Measurements from ENCODE around the gene STRN3.

Gene STRN3

DNA sequence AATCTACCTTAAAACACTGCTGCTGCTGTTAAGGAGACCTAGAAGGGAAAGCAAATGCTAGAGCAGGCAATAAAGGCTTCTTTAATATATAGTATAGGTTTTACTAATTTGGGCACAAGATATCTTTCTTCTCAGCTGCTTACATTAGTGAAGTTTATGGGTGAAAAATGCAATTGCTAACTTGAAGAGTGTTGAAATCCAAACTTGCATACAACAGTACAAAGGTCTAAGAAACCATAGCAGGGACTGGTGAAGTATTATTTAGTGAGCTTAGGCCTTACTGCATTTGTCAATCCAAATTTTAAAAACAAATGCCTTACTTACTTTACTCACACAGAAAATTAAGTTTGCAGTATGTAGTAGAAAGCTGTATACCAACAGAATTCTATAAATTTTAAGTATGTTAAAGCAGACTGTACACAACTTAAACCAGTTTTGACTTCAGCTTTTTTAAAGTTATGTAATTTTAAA lies 2.1 kb downstream of the STRN3 start:
- Histone ChIP-seq H3K4me3 (ENCODE audit: low read depth, low read length) (peak overlapping the region; percentile 93), H3K36me3 (ENCODE audit: control insufficient read depth, insufficient read depth, low read length) (no peaks in the 10 kb centered on the region), H3K4me1 (no peaks in the 10 kb centered on the region), H3K9ac (no peak overlapping the region), H2AFZ (no peak overlapping the region), H3K9me3 (ENCODE audit: control insufficient read depth, low read length) (no peaks in the 10 kb centered on the region), H3K4me2 (ENCODE audit: low read length) (peak overlapping the region; percentile 76), H3K79me2 (peaks cover 31% of the 10 kb centered on the region), H3K27me3 (ENCODE audit: control insufficient read depth, insufficient read depth, low read length) (no peaks in the 10 kb centered on the region), H3K27ac (no peak overlapping the region)
- TF ChIP-seq, protein P1, sequence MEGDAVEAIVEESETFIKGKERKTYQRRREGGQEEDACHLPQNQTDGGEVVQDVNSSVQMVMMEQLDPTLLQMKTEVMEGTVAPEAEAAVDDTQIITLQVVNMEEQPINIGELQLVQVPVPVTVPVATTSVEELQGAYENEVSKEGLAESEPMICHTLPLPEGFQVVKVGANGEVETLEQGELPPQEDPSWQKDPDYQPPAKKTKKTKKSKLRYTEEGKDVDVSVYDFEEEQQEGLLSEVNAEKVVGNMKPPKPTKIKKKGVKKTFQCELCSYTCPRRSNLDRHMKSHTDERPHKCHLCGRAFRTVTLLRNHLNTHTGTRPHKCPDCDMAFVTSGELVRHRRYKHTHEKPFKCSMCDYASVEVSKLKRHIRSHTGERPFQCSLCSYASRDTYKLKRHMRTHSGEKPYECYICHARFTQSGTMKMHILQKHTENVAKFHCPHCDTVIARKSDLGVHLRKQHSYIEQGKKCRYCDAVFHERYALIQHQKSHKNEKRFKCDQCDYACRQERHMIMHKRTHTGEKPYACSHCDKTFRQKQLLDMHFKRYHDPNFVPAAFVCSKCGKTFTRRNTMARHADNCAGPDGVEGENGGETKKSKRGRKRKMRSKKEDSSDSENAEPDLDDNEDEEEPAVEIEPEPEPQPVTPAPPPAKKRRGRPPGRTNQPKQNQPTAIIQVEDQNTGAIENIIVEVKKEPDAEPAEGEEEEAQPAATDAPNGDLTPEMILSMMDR (IDR thresholded peaks at IDR 0.05), result no peak

DNA sequence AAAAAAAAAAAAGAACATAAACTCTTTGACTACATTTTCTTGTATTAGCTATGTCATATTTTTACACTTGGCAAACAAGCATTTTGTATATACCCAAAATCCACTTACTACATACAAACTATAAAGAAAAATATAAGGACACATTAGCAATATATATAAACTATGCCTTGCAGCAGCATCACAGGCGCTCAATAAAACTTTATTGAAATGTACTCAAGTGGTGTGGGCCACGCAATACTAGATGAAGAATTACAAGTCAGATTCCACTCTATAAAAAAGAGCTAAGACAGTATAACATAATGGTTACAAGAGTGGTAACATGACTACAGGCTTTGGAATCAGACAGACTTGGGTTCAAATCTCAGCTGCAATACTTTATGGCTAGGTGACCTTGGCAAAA lies 3.8 kb downstream of the STRN3 start:
- H3K4me1 ChIP-seq, result no peaks in the 10 kb centered on the region
- no peak overlapping the region for H3K27ac ChIP-seq
- H3K4me3 ChIP-seq (ENCODE audit: low read depth, low read length), result no peak overlapping the region
- no peak overlapping the region for H3K9ac ChIP-seq
- H3K36me3 ChIP-seq (ENCODE audit: control insufficient read depth, insufficient read depth, low read length), result no peaks in the 10 kb centered on the region
- H3K9me3 ChIP-seq (ENCODE audit: control insufficient read depth, low read length), result no peaks in the 10 kb centered on the region
- H3K27me3 ChIP-seq (ENCODE audit: control insufficient read depth, insufficient read depth, low read length), result no peaks in the 10 kb centered on the region
- no peak overlapping the region for H2AFZ ChIP-seq
- TF ChIP-seq, protein P1 (IDR thresholded peaks at IDR 0.05), result no peak
- H3K4me2 ChIP-seq (ENCODE audit: low read length), result no peak overlapping the region
- peaks cover 37% of the 10 kb centered on the region for H3K79me2 ChIP-seq

DNA sequence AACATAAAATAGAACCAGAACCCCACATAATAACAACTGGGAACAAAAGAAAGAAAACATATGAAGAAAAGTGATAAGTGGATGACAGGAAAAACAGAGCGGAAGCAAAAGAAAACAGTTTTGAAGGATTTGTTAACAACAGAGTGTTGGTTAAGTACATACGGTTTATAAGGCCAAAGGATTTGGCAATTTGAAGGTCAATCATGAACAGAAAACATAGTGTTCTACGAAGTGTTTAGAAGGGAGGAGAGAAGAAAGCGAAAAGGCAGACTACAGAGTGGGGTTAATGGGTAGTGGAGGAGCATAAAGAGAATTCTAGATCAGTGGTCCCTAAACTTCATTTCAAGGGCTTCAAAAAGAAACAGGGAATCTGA lies 4.6 kb downstream of the STRN3 start:
- no peak overlapping the region for H3K27ac ChIP-seq
- no peaks in the 10 kb centered on the region for H3K9me3 ChIP-seq (ENCODE audit: control insufficient read depth, low read length)
- H3K4me1 ChIP-seq, result no peaks in the 10 kb centered on the region

DNA sequence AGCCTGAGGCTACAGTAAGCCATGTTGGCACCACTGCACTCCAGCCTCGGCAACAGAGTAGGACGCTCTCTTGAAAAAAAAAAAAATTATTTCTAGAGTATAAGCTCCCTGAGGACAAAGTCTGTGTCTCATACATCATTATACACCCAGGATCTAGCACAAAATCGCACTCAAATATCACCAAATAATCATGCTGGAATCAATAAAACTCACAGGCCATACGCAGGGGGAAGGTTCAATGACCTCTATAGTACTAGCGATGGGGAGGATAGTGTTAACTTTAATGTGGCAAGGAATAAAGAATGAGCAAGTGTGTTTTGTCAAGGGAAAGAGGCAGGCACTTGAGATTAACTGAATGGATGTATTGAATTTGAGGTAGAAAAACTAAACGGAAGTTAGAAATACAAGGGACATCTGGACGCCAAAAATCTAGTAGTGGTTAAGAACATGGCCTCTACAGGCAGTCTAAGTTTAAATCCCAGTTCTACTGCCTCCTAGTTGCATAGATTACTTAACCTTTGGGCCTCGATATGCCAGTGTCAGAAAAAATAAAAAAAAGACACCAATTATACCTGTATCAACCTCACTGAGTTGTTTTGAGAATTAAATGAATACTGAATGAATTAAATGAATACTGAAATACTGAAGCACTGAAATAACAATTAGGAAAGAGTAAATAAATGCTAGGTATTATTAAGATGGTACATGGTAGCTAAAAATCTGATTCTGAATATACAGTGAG lies 5.2 kb downstream of the STRN3 start:
- no peak overlapping the region for H3K27ac ChIP-seq
- H3K79me2 ChIP-seq, result peaks cover 43% of the 10 kb centered on the region
- TF ChIP-seq, protein P1 (IDR thresholded peaks at IDR 0.05), result no peak
- no peaks in the 10 kb centered on the region for H3K9me3 ChIP-seq (ENCODE audit: control insufficient read depth, low read length)
- no peak overlapping the region for H3K9ac ChIP-seq
- H3K4me3 ChIP-seq (ENCODE audit: low read depth, low read length), result no peak overlapping the region
- H3K36me3 ChIP-seq (ENCODE audit: control insufficient read depth, insufficient read depth, low read length), result no peaks in the 10 kb centered on the region
- H3K4me2 ChIP-seq (ENCODE audit: low read length), result no peak overlapping the region
- H2AFZ ChIP-seq, result no peak overlapping the region
- H3K27me3 ChIP-seq (ENCODE audit: control insufficient read depth, insufficient read depth, low read length), result no peaks in the 10 kb centered on the region
- no peaks in the 10 kb centered on the region for H3K4me1 ChIP-seq

More for the DNA sequence above, 4.6 kb downstream of the STRN3 start:
- H3K4me3 ChIP-seq (ENCODE audit: low read depth, low read length), result no peak overlapping the region
- H3K27me3 ChIP-seq (ENCODE audit: control insufficient read depth, insufficient read depth, low read length), result no peaks in the 10 kb centered on the region
- no peaks in the 10 kb centered on the region for H3K36me3 ChIP-seq (ENCODE audit: control insufficient read depth, insufficient read depth, low read length)
- H2AFZ ChIP-seq, result no peak overlapping the region
- no peak overlapping the region for H3K4me2 ChIP-seq (ENCODE audit: low read length)
- H3K9ac ChIP-seq, result no peak overlapping the region
- peaks cover 41% of the 10 kb centered on the region for H3K79me2 ChIP-seq
- TF ChIP-seq, protein P1 (IDR thresholded peaks at IDR 0.05), result no peak
